Stimulated activated CD8-positive, alpha-beta memory T cell treated with anti-CD3 and anti-CD28 coated beads, Interleukin-7, amount 100 ng/mL, for 1 hour (primary cell): Measurements from ENCODE around the gene MPC1L.

Experiments
- DNase-seq, 2 donors: peaks; one replicate each; pipeline ENCODE4 v3.0.0-alpha.2; 2020; ENCODE audit warnings: low read depth in 2 of 2

MPC1L gene

DNA sequence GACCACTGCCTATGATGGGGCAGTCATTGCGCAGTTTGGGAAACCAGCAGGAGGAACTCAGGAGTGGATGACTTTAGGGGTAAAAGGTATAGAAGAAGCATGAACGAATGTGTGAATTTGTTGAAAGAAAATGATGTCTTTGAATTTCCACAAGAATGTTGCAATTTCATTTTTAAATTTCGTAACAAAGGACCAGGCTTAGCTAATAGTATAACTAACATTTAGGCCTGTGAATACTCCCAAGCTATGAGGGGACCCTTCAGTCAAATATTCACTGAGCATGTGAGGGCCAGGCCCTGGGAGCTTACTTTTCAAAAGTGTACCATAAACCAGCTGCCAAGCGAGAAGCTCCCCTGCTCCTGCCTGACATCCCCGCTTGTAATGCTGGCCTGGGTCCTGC, 5.3 kb downstream of the MPC1L start:
- no peak for DNase-seq

DNA sequence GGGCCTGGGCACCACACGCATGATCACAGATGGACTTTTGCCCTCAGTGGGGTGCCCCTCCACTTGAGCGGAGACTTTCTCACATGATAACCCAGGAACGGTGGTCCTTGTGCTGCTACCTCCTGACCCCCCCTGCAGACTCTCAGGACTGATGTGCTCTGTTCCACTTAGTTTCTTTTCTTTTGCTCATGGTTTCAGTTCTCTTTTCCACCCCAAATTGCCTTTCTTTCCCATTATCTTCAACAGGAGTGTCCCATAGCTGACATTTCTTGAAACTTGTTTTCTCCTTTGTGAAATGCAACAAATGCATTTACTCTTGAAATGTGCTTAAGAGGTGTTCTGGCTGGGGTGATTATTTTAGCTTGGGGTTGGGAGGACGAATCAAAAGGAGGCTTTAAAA, 9.0 kb downstream of the MPC1L start:
- no peak for DNase-seq

DNA sequence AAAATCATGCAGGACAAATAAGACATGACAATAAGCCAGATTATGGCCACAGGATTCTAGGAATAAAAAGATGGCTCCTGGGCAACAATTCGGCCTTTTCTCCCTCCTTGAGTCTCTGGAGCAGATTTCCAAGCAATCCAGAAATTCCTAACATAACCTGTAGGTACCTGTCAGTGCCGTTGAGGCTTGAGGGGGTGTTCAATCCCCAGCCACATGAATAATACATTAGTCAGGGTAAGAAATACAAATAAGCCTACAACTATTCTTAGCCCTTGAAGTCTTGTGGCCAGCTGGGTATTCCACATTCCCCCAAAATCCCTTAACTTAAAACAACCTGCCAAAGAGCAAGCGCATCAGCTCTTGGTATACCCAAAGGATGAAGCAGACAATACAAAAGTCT, 14.5 kb downstream of the MPC1L start:
- DNase-seq, result no peak

- DNase-seq, result no peak
Observed at GRCh38 chrX:40644176-40644575, 20.9 kb downstream of the MPC1L start.

GRCh38 chrX:40644821-40645358, 21.7 kb downstream of the MPC1L start:
- no peak for DNase-seq

- DNase-seq, result no peak
Observed at GRCh38 chrX:40646489-40647306, 23.5 kb downstream of the MPC1L start.

GRCh38 chrX:40647307-40648197, 24.3 kb downstream of the MPC1L start, which contains the start of gene CXorf38:
Gene CXorf38, minus strand, starts transcription at chrX:40647561. Its CDS starts 41 bp downstream, at chrX:40647520.
- DNase-seq, result peak; percentile 83 to 97

- peak; percentile 44 to 58 for DNase-seq
Observed at GRCh38 chrX:40651620-40652223, 28.5 kb downstream of the MPC1L start.

GRCh38 chrX:40652664-40653063, 29.4 kb downstream of the MPC1L start:
- DNase-seq, result no peak

DNA sequence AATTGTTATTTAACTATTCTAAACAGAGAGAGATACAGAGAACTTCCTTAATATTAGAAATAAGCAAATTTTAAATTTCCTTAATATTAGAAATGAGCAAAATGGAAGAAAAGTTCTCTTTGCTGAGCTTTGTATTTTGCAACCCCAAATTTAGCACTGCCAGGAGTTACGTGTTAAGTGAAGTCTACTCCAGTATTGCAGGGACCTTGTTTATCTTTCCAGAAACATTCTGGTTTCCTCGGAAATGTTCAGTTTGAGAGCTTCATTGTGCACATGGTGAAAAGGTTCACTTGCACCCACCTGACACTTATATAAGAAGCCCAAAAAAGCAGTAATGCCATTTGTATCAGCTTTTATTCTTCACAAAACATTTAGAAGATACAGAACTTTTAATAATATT, 30.3 kb downstream of the MPC1L start:
- no peak for DNase-seq

DNA sequence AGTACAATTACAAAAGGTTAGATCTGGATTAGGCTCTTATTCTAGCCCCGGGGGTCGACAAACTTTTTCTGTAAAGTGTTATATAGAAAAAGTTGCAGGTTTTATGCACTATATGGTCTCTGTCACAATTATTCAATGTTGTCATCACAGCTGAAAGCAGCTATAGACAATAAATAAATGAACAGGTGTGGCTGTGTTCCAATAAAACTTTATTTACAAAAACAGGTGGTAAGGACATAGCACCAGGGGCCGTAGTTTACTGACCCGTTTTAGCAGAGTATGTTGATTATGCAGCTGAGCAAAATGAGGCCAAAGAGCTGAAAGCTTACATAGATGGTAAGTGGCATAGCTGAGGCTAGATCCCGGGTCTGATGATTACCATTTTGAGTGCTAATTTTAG, 37.2 kb downstream of the MPC1L start:
- DNase-seq, result no peak

DNA sequence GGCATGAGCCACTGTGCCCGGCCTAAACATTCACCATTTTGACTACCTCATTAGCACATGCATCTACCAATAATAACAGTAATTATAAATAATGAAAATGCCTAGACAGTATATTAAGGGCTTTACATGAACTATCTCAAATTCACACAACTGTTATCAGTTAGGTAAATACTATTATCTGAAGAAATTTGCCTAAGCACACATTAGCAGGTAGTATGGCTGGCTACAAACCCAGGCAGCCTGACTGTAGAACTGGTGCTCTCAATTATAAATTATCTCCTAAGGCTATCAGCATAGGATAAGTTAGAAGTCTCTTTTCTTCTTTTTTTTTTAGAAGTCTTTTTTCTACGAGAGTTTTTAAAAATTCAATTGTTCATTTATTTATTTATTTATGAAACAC, 38.3 kb downstream of the MPC1L start:
- DNase-seq, result no peak

GRCh38 chrX:40663078-40663740, 40.0 kb downstream of the MPC1L start:
- no peak for DNase-seq

DNA sequence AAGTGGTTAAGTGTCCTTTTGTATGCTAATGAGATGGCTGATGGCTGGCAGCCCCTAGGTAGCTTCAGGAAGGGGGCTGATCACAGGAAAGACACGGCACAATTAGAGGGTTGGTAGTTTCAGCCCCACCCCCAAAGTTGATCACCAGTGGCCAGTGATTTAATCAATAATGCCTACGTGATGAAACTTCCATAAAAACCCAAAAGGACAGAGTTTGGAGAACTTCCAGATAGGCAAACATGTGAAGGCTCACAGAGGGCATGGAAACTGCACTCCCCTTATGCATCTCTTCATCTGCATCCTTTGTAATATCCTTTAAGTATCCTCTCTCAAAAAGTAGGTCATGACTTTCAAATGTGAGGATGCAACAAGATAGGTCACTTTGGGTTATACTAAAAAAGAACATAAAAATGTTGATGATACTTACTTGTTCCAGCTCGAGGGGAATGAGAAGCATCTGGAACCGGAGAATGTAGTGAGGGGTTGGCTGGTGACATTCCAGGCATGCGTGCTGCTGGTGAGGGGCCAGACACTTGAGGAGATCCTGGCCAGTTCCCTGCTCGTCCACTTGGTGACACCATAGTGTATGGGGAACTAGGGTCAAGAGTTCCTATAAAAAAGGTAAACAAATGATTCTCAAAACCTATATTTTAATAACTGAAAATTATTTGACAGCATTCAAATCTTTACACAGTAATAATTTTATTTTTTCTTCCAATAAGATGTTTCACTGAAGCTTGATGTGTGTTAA, 40.8 kb downstream of the MPC1L start:
- DNase-seq, result no peak

DNA sequence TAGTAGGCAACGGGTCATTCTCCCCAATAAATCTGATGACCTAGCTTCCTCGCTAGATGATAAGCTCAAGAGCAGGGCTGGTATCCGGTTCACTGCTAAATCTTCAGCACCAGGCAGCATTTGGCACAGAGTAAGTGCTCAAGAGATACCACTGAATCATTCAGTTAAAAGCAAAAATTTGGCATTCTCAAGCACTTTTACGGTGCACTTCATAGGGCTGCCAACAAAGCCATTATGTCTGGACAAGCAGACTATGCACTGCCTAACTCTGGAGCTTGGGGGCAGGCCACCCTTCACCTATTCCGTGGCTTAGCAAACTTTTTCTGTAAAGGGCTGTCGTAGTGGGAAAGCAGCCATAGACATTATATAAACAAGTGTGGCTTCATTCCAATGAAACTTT, 47.9 kb downstream of the MPC1L start:
- no peak for DNase-seq
